ENCODE data around the gene SPAAR.

DNA sequence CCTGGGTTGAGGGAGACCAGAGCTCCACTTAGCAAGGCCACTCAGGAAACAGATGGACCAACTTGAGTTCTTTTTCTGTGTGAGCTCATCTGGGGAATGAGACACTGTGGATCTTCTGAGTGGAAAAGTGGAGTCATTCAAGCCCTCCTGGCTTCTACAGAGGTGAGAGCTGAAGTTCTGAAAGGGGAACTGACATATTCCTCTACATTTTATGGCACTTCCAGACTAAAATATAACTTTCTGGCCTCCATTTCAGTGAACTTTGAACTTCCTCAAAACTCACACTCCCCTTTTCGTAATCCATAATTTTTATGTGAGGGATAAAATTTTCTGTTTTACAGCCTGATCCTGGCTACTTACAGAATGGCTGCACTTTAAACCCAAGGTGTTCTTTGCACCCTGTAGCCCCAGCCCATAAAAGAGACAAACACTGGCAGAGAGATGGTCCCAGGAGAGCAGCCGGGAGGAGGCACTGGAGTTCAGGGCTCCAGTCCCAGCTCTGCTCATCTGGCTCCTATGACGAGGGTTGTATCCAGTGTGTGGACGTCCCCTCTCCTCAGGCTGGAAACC is 10.8 kb downstream of the SPAAR start:
- TF ChIP-seq, protein P1, sequence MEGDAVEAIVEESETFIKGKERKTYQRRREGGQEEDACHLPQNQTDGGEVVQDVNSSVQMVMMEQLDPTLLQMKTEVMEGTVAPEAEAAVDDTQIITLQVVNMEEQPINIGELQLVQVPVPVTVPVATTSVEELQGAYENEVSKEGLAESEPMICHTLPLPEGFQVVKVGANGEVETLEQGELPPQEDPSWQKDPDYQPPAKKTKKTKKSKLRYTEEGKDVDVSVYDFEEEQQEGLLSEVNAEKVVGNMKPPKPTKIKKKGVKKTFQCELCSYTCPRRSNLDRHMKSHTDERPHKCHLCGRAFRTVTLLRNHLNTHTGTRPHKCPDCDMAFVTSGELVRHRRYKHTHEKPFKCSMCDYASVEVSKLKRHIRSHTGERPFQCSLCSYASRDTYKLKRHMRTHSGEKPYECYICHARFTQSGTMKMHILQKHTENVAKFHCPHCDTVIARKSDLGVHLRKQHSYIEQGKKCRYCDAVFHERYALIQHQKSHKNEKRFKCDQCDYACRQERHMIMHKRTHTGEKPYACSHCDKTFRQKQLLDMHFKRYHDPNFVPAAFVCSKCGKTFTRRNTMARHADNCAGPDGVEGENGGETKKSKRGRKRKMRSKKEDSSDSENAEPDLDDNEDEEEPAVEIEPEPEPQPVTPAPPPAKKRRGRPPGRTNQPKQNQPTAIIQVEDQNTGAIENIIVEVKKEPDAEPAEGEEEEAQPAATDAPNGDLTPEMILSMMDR (IDR thresholded peaks at IDR 0.05): no peak
- no peak for TF ChIP-seq POLR2AphosphoS5 (IDR thresholded peaks at IDR 0.05)

Measured in upper lobe of left lung (tissue), 4 donors.